ENCODE results near the gene ACSS2.
A peak's percentile ranks its signal among the peaks of the same experiment; 100 is the strongest.

Gene ACSS2, protein sequence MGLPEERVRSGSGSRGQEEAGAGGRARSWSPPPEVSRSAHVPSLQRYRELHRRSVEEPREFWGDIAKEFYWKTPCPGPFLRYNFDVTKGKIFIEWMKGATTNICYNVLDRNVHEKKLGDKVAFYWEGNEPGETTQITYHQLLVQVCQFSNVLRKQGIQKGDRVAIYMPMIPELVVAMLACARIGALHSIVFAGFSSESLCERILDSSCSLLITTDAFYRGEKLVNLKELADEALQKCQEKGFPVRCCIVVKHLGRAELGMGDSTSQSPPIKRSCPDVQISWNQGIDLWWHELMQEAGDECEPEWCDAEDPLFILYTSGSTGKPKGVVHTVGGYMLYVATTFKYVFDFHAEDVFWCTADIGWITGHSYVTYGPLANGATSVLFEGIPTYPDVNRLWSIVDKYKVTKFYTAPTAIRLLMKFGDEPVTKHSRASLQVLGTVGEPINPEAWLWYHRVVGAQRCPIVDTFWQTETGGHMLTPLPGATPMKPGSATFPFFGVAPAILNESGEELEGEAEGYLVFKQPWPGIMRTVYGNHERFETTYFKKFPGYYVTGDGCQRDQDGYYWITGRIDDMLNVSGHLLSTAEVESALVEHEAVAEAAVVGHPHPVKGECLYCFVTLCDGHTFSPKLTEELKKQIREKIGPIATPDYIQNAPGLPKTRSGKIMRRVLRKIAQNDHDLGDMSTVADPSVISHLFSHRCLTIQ

DNA sequence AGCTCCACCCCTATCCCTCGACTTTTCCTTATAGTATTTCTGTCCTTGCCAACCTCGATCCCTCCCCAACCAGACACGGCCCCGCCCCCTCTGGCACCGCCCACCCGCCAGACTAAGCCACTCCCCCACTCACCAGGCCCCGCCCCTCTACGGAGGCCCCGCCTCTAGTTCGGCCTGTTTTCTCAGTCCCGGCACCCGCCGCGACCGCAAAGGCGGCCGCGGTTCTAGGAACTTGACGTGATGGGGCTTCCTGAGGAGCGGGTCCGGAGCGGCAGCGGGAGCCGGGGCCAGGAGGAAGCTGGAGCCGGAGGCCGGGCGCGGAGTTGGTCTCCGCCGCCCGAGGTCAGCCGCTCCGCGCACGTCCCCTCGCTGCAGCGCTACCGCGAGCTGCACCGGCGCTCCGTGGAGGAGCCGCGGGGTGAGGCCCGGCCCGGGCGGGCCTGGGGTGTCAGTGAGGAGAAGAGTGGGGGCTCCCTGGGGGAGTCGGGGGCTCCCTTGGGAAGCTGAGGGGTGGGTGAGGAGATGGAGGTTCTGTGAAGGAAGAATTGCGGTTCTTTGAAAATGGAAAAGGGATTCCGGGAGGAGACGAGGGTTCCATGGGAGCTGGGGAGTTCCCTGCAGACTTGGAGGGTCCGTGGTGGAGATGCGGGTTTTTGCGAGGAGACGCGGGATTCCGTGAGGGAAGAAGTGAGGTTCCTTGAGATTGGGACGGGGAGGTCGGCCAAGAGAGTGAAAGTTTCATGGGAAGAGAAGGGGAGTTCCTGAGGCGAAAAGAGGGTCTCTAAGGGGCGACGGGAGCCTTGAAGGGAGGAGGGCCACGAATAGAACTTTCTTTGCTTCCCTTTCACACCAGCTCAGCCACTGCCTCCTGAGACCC is at the start of gene ACSS2:
Gene ACSS2, plus strand, starts transcription at position 207 of the 877 bp plus-strand sequence. Its CDS starts 34 bp downstream, at position 241.
- DNase-seq (ENCODE audit: low read depth in 2 of 2): peak in 1 of 2 experiments; percentile 94

DNA sequence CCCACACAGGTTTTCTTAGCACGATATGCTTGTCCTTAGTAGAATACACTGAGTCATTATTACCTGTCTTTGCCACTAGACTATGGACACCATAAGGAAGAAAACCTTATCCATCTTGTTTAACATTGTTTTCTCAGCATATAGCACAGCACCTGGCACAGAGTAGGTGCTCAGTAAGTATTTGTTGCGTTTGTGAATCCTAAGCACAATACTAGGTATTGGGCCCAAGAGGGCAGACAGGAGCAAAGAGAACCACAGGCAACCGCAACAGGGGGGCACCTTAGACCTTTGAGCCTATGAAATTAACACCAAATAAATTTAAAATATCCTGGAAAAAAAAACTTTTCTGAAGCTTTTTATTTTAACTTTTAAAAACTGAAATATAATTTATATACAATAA is 47.2 kb upstream of the ACSS2 start:
- no peak for DNase-seq (ENCODE audit: low read depth in 2 of 2)

DNA sequence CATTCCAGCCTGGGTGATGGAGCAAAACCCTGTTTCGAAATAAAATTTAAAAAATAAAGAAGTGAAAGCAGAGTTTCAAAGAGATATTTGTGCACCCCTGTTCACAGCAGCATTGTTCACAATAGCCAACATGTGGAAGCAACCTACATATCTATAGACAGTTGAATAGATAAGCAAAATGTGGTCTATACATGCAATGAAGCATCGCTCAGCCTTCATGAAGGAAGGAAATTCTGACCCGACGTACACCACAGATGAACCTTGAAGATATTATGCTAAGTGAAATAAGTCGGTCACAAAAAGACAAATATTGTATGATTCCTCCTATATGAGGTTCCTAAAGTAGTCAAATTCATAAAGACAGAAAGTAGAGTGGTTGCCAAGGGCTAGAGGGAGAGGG is 44.5 kb upstream of the ACSS2 start:
- no peak for DNase-seq (ENCODE audit: low read depth in 2 of 2)

DNA sequence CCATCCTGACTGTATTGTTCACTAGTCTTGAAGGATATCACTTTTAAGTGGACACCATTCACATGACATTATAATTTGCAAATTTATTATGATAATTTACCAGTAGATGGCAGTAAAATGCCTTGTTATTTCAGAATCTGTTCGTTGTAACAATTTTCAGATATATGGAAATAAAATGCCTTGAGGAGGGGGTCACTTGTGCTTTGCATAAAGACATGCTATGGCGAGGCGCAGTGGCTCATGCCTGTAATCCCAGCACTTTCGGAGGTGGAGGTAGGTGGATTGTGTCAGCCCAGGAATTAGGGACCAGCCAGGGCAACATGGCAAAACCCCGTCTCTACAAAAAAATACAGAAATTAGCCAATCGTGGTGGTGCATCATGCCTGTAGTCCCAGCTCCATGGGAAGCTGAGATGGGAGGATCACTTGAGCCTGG is 41.9 kb upstream of the ACSS2 start:
- peak in 1 of 2 experiments; percentile 2 for DNase-seq (ENCODE audit: low read depth in 2 of 2)

DNA sequence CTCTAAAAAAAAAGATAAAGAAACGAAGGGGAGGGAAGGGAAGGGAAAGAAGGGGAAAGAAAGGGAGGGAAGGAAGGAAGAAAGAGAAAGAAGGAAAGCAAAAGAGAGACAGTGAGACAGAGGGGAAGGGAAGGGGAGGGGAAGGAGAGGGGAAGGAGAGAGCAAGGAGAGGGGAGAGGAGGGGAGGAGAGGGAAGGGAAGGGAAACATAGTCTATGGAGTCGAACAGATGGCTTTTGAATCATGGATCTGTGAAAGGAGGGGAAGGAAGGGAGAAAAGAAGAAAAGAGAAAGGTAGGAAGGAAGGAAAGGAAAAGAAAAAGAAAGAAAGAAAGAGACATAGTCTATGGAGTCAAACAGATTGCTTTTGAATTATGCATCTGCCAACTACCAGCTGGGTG is 34.3 kb upstream of the ACSS2 start:
- DNase-seq (ENCODE audit: low read depth in 2 of 2): no peak

DNA sequence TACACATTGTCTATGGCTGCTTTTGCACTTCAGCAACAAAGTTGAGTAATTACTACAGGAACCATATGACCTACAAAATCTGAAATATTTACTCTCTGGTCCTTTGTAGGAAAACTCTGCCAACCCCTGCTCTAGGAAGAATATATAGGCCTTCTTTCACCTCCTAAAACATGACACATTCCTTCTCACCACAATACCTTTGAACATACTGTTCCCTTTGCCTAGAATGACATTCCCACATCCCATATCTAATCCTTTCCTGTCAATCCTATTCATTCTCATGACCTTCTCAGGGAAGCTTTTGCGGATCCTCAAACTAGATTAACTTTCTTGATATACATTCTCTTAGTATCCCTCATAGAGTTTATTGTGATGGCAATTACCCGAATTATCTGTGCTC is 33.0 kb upstream of the ACSS2 start:
- no peak for DNase-seq (ENCODE audit: low read depth in 2 of 2)

DNA sequence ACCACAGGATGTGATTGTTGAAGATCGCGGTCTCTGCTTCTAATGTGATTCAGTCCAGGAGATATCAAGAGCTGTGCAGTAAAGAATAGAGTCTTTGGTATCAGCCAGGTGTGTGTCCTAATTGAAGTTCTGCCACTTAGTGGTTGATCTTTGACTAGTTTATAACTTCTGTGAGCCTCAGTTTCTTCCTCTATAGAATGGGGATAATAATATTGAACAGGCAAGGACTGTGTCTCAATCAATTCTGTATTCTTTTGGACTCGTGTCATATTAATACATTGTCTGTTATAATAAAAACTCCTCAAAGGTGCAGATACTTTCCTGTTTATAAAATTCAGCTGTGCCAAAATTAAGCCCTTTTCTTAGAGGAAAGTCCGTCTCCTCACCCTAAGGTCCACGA is 27.8 kb upstream of the ACSS2 start:
- no peak for DNase-seq (ENCODE audit: low read depth in 2 of 2)

DNA sequence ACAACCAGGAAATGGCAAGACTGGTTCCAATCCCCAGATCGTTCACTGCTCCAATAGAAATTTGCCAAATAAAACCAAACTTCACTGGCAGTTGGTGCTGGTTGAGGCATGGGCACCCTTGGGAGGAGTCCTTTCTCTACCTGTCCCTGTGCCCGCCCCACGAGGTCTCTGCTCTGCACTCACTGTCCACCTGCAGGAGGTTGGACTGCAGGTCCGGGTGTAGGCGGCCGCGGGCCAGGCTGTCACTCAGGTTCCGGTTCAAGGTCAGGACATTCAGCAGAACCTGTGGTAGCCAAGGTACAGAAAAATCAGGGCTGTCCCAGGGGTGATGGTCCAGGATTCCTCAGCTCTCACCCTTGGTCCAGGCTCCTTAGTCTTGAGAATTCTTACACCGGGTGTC is 26.6 kb upstream of the ACSS2 start:
- no peak for DNase-seq (ENCODE audit: low read depth in 2 of 2)

DNA sequence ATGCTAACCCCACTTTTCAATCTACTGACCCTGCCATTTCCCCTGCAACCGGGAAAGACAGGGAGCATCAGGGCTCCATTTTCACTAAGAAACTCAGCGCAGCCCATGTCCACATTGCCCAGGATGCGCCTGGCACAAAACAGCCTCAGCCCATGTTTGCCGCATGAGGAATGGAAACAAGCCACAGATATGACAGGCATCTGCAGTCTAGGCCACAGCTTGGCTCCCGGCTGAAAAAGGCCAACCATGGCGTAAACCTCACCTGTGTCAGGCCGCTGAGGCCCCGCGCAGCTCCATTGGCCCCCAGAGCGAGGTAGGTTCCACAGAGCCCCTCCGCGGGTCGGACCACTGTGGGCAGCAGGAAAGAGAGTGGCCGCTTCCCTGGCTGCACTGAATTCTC is 25.4 kb upstream of the ACSS2 start:
- no peak for DNase-seq (ENCODE audit: low read depth in 2 of 2)

DNA sequence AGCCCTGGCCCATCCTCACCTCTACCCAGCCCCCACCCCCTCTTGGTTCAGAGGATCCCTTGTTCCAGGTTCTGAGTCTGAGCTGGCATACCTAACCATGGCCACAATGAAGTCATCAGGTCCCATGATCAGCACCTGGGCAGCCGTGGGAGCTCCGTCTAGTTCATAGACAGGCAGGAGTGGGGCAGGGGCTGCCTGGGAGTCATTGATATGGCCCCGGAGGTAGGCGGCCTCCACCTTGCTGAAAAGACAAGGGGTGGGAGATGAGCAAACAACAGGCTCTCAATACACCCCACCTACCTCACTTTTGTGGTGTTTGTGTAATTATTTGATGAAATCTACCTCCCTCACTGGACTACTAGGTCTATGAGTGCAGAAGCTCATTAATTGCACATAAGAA is 24.1 kb upstream of the ACSS2 start:
- no peak for DNase-seq (ENCODE audit: low read depth in 2 of 2)

DNA sequence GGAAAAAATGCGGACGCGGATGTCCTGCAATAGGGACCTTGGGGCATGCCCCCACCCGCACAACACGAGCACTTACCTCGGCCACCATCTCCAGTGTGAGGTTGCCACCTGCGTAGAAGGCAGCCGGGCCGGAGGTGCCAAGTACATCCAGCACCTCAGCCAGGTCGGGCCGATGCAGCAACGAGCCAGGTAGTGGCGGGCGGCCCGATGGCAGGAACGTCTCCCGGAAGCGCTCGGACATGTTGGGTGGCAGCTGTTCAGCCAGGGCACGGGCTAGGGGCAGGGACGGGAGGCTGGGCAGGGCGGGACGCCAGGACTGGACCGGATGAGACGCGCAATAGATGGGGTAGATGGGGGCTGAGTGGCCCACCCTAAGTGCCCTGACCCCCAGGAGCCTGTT is 17.0 kb upstream of the ACSS2 start:
- DNase-seq (ENCODE audit: low read depth in 2 of 2): no peak

DNA sequence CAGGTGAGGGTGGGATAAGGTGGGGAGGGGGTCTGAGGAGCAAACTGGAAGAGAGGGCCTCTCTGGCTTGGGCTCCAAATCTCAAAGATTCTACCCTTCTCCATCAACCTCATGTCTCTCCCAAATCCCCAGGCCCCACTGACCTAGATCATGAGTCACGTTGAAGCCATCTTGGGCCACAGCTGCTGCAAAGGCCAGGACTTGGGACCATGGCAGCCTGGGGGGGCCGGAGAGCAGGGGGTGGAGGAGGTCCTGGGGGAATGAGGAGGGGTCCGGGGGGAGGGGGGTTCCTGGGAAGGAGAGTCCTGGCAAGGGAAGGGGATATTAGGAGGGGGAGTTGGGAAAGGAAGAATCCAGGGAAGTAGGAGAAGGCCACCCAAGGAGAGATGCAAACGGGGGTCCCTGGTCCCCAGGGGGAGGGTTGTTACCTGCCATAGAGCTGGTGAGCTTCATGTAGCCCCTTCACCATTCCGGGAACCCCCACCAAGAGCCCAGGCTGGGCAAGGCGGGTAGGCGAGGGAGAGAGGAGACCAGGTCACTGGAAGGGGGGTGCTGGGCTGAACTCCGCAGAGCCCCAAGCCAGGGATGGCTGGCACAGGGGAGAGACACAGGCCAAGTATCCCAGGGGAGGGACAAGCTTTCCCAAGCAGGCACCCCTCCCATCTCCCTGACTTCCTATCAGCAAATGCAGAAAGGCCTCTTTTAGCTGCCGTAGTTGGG is 16.4 kb upstream of the ACSS2 start:
- DNase-seq (ENCODE audit: low read depth in 2 of 2): no peak

DNA sequence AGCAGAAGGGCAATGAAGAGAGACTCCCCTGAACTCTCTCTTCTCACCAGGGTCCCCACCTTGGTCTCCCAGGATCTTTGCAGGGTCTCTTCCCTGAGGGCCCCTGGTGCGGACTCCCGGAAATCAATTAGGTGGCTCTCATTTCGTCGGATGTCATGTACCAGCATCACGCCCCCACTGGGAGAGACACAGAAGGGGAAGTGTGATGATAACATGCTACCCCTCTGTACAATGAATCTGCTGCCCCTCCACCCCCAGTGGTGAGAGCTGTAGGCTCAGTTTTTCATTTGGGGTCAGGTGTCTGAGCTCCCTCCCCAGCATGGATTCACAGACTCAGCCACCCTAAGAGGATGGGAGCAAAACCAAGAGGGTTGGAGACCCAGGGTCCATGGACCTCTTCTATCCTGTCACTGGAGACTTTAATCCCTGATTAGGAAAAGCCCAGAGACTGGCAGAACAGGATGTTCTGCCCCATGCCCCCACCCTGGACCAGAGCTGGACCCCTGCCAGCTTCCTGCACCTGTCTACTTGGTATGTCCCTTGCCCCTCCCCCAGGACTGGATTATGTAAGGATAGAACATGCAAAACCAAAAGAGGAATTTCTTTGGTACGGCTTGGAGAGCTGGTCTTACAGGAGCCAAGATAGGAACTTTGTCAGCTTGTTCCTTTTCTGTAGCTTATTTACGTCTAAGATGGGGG is 14.9 kb upstream of the ACSS2 start:
- no peak for DNase-seq (ENCODE audit: low read depth in 2 of 2)

DNA sequence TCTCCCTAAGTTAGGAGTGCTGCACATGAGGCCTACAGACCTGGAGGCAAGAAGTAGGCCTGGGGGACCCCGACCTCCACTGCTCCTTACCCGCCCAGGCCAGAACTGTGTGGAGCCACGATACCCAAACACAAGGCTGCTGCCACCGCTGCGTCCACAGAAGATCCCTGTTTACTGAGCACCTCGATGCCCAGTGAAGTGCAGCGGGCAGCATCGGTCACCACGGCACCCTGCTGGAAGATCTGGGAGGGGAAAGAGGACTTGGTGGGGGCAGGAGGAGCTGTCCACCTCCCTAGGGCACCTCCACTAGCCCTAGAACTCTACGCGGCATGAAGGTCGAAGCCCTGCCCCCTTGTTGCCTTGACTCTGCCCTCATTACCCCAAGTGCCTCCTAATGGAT is 13.7 kb upstream of the ACSS2 start:
- DNase-seq (ENCODE audit: low read depth in 2 of 2): no peak

DNA sequence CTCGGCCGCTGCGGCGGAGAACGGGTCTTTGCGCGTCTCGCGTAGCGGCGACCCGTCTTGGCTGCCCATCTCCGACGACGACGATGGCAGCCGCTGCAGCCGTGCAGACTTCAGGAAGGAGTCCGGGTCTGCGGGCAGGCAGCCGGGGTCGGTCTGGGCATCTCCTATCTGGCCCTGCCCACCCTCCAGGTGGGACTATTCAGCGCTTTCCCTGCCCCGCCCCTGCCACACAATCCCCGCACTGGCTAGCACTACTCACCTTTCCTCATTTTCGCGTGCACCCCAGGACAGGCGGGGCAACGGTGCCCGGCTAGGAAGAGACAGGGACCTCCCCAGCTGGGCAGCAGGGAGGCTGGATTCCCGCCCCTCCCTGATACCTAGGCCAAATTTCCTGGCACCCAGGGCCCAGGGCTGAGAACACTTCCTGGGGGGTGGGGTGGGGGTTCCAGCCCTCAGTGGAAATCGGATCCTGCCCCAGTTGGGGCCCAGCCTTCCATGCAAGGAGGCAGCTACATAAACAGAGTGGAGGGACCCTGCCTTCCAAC is 12.9 kb upstream of the ACSS2 start:
- no peak for DNase-seq (ENCODE audit: low read depth in 2 of 2)

DNA sequence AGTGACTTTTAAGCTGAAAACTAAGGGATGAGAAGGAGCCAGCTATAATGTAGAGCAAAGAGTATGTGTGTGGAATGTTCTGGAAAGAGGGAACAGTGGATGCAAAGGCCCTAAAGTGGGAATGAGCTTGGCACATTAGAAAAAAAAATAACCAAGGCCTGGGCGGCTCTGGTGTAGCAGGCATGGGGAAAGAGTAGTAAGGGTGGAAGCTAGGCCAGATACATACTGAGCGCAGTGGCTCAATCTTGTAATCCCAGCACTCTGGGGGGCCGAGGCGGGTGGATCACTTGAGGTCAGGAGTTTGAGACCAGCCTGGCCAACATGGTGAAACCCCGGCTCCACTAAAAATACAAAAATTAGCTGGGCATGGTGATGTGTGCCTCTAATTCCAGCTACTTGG is 12.2 kb upstream of the ACSS2 start:
- no peak for DNase-seq (ENCODE audit: low read depth in 2 of 2)

DNA sequence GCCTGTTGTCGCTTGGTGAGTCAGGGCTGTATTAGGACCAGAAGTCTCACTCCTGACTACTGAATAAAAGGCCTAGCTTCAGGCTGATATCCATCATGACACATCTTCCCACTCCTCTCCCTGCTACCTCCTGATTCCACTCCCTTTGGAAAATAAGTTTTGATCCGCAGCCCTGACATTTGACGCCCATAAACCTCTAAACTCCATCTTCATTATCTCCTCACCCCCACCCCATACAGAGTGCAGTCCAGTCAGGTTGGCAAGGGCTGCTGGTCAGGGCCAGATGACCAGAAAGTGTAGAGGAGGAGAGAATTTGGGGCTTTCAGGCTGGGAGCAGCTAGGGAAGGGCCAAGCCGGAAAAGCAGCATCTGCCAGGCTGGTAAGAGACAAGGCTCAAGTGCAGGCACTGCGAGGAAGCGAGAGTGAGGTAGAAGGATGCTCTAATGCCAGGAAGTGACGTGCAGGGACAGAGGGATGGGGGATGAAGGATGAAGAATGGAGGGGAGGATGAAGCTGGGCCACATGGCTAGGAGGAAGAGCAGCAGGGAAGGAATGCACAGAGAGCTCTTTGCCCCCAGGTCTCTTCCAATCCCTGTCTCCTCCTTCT is 5.0 kb upstream of the ACSS2 start:
- DNase-seq (ENCODE audit: low read depth in 2 of 2): no peak

DNA sequence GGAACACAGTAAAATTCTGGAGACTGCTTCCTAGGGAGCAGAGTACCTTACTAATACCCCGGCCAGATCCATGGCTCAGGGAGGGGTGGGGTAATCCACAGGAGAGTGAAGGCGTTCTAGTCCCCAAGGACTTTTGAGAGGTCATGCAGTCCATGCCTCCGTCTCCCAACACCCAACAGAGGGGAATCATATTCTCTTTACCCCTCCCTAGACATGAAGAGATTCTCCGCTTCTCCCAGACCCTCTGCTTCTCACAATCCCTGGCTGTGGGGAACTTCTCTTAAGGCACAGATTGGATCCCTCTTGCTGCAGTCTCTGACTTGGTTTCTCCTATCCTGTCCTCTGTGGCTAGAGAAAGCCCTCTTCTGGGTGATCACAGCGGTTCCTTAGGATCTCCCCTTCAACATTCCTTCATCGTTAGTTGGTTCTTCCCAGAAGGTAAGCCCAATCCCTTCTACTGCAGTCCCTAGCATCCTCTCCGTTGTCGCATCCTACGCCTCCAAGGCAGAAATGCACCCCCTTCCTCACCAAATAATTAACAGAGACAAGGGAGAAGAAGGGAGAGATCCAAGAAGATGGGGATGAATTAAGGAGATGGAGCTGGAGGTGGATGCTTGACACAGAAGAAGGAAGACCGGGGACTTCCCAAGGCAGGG is 4.3 kb upstream of the ACSS2 start:
- no peak for DNase-seq (ENCODE audit: low read depth in 2 of 2)

DNA sequence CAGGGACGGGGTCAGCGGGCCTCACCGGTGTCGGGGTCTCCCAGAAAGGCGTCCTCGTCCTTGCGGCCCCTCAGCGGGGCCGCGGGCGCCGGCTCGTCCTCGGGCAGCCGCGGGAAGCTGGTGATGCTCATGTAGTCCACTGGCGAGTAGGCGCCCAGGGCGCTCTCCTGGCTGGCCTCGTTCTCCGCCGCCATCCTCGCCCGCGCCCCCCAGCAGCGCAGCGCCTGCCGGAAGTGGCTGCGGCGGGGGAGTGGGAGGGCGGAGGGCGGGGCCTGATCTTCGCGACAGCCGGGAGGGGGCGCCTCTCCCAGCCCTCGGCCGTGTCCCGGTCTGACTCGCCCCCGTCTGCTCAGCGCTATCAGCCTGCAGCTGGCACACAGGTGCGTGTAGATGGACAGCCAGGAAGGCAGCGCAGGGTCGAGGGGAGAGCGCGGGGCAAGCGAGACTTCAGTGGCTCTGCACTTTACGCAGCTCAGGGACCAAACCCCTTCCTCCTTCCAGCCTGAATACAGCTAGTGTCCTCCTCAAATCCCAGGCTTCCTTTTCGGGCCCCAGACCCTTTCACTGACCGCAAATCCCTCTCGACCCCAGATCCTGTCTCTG is 3.7 kb upstream of the ACSS2 start, which contains the start of gene GGT7:
Gene GGT7, minus strand, starts transcription at position 235 of the 603 bp plus-strand sequence. Its CDS starts 41 bp downstream, at position 194.
- peak; percentile 19 to 35 for DNase-seq (ENCODE audit: low read depth in 2 of 2)
